T follicular helper cell (primary cell): Measurements from ENCODE around the gene TMIE.

Experiments
- DNase-seq: peaks from one replicate; pipeline ENCODE4 v3.0.0-alpha.2; 2020; ENCODE audit warnings: low read depth

TMIE gene

GRCh38 chr3:46669191-46669999 is 31.8 kb upstream of the TMIE start:
- DNase-seq = no peak

GRCh38 chr3:46670000-46670890 is 30.9 kb upstream of the TMIE start:
- no peak for DNase-seq

GRCh38 chr3:46670891-46671427 is 30.2 kb upstream of the TMIE start:
- DNase-seq = no peak

GRCh38 chr3:46671541-46672348 is 29.4 kb upstream of the TMIE start:
- no peak for DNase-seq

- DNase-seq = no peak
These were observed 28.9 kb upstream of the TMIE start for GRCh38 chr3:46672349-46672695.

- no peak for DNase-seq
These were observed 27.8 kb upstream of the TMIE start for GRCh38 chr3:46673151-46674030.

- DNase-seq = no peak
These were observed 27.0 kb upstream of the TMIE start for GRCh38 chr3:46674031-46674845.

GRCh38 chr3:46675426-46675825 is 25.8 kb upstream of the TMIE start:
- DNase-seq = no peak

- no peak for DNase-seq
These were observed 25.2 kb upstream of the TMIE start for GRCh38 chr3:46675843-46676567.

GRCh38 chr3:46676601-46677410 is 24.4 kb upstream of the TMIE start:
- DNase-seq = no peak

- no peak for DNase-seq
These were observed 23.8 kb upstream of the TMIE start for GRCh38 chr3:46677411-46677726.

- DNase-seq = no peak
These were observed 22.9 kb upstream of the TMIE start for GRCh38 chr3:46678280-46678679.

GRCh38 chr3:46679681-46680080 is 21.5 kb upstream of the TMIE start:
- DNase-seq = no peak

- DNase-seq = no peak
These were observed 20.8 kb upstream of the TMIE start for GRCh38 chr3:46680298-46680826.

GRCh38 chr3:46681387-46681786 is 19.8 kb upstream of the TMIE start:
- no peak for DNase-seq

- DNase-seq = no peak
These were observed 19.2 kb upstream of the TMIE start for GRCh38 chr3:46681856-46682540.

- no peak for DNase-seq
These were observed 18.2 kb upstream of the TMIE start for GRCh38 chr3:46682974-46683373.

GRCh38 chr3:46684891-46685290 is 16.3 kb upstream of the TMIE start:
- no peak for DNase-seq
